NT2/D1 (cell line): ENCODE data around the gene LRRC59.

Experiments
- YY1 ChIP-seq: IDR thresholded peaks from 2 replicates; pipeline ENCODE4 v1.6.1; 2011; ENCODE audit not compliant: insufficient read length, insufficient read depth
- ZNF274 ChIP-seq: IDR thresholded peaks from 2 replicates; pipeline ENCODE4 v1.6.1; 2011; ENCODE audit warnings: mild to moderate bottlenecking, low read depth, low read length

GRCh38 chr17:50353600-50354195, 43.6 kb downstream of the LRRC59 start:
- TF ChIP-seq YY1: no peak
- TF ChIP-seq ZNF274: no peak
